ENCODE results near the gene XPO4.

- TF ChIP-seq POLR2AphosphoS5 (IDR thresholded peaks at IDR 0.05; ENCODE audit: low read depth, low read length) (no peak), REST (IDR thresholded peaks at IDR 0.05; ENCODE audit: insufficient read depth in 1 of 2, low read depth in 2 of 2, low read length in 2 of 2) (no peak)
Measured at GRCh38 chr13:20789665-20790064, 112.9 kb downstream of the XPO4 start.
